ENCODE results near the gene ESYT1. TPM values are rescaled to one million over a fixed set of nuclear protein-coding genes. Genes with fewer than 3 reads are reported as not detected.

The ESYT1 gene, protein sequence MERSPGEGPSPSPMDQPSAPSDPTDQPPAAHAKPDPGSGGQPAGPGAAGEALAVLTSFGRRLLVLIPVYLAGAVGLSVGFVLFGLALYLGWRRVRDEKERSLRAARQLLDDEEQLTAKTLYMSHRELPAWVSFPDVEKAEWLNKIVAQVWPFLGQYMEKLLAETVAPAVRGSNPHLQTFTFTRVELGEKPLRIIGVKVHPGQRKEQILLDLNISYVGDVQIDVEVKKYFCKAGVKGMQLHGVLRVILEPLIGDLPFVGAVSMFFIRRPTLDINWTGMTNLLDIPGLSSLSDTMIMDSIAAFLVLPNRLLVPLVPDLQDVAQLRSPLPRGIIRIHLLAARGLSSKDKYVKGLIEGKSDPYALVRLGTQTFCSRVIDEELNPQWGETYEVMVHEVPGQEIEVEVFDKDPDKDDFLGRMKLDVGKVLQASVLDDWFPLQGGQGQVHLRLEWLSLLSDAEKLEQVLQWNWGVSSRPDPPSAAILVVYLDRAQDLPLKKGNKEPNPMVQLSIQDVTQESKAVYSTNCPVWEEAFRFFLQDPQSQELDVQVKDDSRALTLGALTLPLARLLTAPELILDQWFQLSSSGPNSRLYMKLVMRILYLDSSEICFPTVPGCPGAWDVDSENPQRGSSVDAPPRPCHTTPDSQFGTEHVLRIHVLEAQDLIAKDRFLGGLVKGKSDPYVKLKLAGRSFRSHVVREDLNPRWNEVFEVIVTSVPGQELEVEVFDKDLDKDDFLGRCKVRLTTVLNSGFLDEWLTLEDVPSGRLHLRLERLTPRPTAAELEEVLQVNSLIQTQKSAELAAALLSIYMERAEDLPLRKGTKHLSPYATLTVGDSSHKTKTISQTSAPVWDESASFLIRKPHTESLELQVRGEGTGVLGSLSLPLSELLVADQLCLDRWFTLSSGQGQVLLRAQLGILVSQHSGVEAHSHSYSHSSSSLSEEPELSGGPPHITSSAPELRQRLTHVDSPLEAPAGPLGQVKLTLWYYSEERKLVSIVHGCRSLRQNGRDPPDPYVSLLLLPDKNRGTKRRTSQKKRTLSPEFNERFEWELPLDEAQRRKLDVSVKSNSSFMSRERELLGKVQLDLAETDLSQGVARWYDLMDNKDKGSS
- 100 to 1,000 TPM in 1 of 3 donors, 10 to 100 TPM in 2; 61.4 to 304 (median 94.5) TPM for polyA plus RNA-seq

- 0 to 1% (median 0%) methylated on average over 48 to 49 of the region's 49 CpGs for WGBS, 3 donors
- H3K27ac ChIP-seq (ENCODE audit: low read depth, low read length) = no peak within 1 kb of the TSS
Observed at GRCh38 chr12:56127888-56128669, at the start of gene ESYT1. Gene ESYT1 (plus strand): TSS chr12:56128267. CDS start chr12:56128320, 53 bp downstream.

DNA sequence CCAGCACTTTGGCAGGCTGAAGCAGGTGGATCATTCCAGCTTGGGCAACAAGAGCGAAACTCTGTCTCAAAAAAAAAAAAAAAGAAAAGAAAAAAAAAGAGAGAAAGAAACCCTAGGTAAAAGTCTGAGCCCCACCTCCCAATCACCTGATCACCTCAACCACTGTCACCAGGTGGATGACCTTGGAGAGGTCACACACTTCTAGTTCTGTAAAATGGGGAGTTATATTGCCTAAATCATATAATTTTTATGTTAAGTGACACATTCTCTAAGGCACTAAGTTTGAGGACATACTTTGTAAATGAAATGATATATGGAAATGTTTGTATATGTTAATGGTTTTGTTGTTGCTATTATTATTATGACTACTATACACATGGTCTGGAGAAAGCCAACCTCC, 49.6 kb upstream of the ESYT1 start:
- H3K27ac ChIP-seq (ENCODE audit: low read depth, low read length) = no peak overlapping the region
- 93 to 100% (median 100%) methylated on average over 1 of the region's 1 CpG for WGBS, 3 donors

DNA sequence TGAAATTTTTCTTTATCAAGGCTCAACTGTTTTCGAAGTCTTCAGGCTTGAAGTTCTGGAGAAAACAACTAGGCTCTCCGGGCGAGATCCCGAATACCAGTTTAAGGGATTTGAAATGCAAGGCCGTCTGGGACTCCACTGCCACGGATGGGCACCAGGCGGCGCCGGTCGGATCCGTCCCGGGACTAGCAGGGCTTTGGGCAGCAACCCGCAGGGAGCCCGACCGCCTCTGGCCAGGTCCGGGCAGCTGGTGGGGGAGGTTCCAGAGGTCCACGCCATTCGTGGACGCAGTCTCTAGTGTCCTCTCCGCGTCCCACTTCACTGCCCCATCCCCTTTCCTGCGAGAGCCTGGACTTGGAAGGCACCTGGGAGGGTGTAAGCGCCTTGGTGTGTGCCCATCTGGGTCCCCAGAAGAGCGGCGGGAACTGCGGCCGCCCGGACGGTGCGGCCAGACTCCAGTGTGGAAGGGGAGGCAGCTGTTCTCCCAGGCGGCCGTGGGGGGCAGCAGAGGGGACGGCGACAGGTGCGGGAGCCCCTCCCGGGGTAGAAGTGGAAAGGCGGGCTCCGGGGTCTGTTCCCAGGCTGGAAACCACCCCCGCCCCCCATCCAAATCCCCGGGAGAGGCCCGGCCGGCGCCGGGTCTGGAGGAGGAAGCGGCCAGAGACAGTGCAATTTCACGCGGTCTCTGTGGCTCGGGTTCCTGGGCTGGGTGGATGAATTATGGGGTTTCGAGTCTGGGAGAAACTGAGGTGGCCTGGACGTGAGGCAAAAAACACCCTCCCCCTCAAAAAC, 48.9 kb upstream of the ESYT1 start:
- WGBS, 3 donors = 2 to 3% (median 3%) methylated on average over 50 of the region's 50 CpGs

GRCh38 chr12:56079723-56080555, 48.1 kb upstream of the ESYT1 start, which contains the start of gene ERBB3:
Gene ERBB3 (plus strand): TSS chr12:56080165. CDS start chr12:56080301, 136 bp downstream.
- no peak within 1 kb of the TSS for H3K27ac ChIP-seq (ENCODE audit: low read depth, low read length)
- WGBS, 3 donors = 1 to 2% (median 1%) methylated on average over 50 to 59 of the region's 59 CpGs

More for the DNA sequence above, 48.9 kb upstream of the ESYT1 start:
- no peak overlapping the region for H3K27ac ChIP-seq (ENCODE audit: low read depth, low read length)

- no peak overlapping the region for H3K27ac ChIP-seq (ENCODE audit: low read depth, low read length)
- WGBS, 3 donors = 11 to 32% (median 29%) methylated on average over 20 of the region's 20 CpGs
Observed at GRCh38 chr12:56080556-56081138, 47.4 kb upstream of the ESYT1 start.

GRCh38 chr12:56081393-56082347, 46.4 kb upstream of the ESYT1 start:
- WGBS, 3 donors = 26 to 70% (median 68%) methylated on average over 6 of the region's 6 CpGs
- H3K27ac ChIP-seq (ENCODE audit: low read depth, low read length) = no peak overlapping the region

DNA sequence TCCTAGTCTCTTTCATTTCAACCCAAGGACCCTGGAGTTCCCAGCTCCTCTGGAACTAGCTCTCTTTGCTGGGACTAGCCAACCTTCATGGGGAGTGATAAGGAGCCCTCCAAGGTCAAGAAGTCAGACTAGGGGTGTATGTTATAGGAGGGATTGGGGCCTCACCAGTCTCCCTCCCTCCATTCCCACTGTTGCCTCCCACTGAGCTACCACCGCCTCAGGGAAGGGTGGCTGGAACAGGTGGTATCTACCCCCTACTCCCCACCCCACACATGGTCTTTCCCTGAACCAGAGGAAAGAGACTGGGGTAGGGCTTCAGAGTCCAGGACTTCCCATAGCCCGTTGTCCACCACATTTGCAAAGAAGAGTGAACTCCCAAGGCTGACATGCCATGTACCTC, 45.7 kb upstream of the ESYT1 start:
- H3K27ac ChIP-seq (ENCODE audit: low read depth, low read length) = no peak overlapping the region
- 36 to 85% (median 77%) methylated on average over 2 of the region's 2 CpGs for WGBS, 3 donors

DNA sequence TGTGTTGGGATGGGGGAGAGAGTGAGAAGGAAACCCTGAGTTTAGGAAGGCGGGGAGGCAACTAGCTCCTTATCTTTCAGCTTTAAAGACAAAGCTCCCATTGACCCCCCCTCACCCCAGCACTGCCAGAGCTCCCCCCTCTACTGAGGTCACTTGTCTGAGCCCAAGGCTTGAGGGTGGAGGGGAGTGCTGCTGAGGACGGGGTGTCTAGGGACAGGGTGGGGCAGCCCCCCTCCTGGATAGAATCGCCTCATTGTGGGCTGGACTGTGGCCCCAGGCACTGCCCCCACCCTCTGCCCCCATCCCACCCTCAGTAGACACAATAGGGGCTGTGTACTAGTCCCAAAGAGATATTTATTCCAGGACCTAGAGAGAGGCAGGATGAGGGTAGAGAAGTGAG, 45.1 kb upstream of the ESYT1 start:
- WGBS, 3 donors = 38 to 64% (median 40%) methylated on average over 3 of the region's 3 CpGs
- H3K27ac ChIP-seq (ENCODE audit: low read depth, low read length) = no peak overlapping the region

DNA sequence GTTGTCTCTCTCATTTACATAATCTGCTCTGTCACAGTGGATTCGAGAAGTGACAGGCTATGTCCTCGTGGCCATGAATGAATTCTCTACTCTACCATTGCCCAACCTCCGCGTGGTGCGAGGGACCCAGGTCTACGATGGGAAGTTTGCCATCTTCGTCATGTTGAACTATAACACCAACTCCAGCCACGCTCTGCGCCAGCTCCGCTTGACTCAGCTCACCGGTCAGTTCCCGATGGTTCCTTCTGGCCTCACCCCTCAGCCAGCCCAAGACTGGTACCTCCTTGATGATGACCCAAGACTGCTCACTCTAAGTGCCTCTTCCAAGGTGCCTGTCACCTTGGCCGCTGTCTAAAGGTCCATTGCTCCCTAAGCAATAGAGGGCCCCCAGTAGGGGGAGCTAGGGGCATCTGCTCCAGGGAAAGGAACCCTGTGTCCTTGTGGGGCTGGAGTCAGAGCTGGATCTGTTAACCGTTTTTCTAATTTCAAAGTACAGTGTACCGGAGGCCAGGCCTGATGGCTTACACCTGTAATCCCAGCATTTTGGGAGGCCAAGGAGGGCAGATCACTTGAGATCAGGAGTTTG, 43.0 kb upstream of the ESYT1 start:
- no peak overlapping the region for H3K27ac ChIP-seq (ENCODE audit: low read depth, low read length)
- WGBS, 3 donors = 73 to 89% (median 87%) methylated on average over 15 of the region's 15 CpGs

- 75 to 90% (median 83%) methylated on average over 3 of the region's 3 CpGs for WGBS, 3 donors
- no peak overlapping the region for H3K27ac ChIP-seq (ENCODE audit: low read depth, low read length)
Observed at GRCh38 chr12:56086096-56086495, 42.0 kb upstream of the ESYT1 start.

GRCh38 chr12:56086608-56087007, 41.5 kb upstream of the ESYT1 start:
- H3K27ac ChIP-seq (ENCODE audit: low read depth, low read length) = no peak overlapping the region
- 70 to 84% (median 83%) methylated on average over 6 of the region's 6 CpGs for WGBS, 3 donors

GRCh38 chr12:56087220-56087619, 40.8 kb upstream of the ESYT1 start:
- 44 to 80% (median 75%) methylated on average over 6 of the region's 6 CpGs for WGBS, 3 donors

DNA sequence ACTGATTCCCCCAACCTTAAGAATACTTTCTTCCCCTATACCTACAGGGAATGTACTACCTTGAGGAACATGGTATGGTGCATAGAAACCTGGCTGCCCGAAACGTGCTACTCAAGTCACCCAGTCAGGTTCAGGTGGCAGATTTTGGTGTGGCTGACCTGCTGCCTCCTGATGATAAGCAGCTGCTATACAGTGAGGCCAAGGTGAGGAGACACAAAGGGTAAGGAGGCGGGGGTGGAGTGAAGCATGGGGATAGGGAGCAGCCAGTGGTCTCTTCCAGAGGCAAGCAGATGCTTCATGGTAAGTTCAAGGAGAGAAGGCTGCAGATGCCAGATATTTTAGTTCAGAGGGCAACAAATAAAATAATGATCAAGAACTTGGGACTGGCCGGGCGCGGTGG, 30.3 kb upstream of the ESYT1 start:
- H3K27ac ChIP-seq (ENCODE audit: low read depth, low read length) = no peak overlapping the region
- 89 to 92% (median 90%) methylated on average over 6 of the region's 6 CpGs for WGBS, 3 donors

More at GRCh38 chr12:56087220-56087619, 40.8 kb upstream of the ESYT1 start:
- no peak overlapping the region for H3K27ac ChIP-seq (ENCODE audit: low read depth, low read length)

- WGBS, 3 donors = 76 to 87% (median 83%) methylated on average over 3 of the region's 3 CpGs
- H3K27ac ChIP-seq (ENCODE audit: low read depth, low read length) = no peak overlapping the region
Observed at GRCh38 chr12:56098592-56098991, 29.5 kb upstream of the ESYT1 start.

- no peak overlapping the region for H3K27ac ChIP-seq (ENCODE audit: low read depth, low read length)
- WGBS, 3 donors = 80 to 91% (median 87%) methylated on average over 4 of the region's 4 CpGs
Observed at GRCh38 chr12:56099787-56100186, 28.3 kb upstream of the ESYT1 start.

Data from adipose tissue (tissue), 3 donors.